ENCODE measurements around the gene TFF1.

The TFF1 gene

DNA sequence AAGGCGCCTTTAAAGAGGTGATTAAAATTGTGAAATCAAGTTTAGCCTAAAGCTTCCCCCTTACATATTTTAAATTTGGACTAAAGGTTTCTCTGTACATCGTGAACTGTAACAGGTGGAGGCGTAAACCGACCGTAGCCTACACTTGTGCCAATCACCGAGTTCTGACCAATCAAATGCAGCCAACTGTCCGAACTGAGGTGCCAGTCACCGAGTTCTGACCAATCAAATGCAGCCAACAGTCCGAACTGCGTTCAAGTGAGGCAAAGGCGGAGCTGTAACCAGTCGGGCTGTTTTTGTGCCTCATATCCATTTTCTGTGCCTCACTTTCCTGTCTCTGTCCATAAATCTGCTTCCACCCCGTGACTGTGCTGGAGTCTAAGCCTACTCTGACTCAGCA, 7.4 kb downstream of the TFF1 start:
- no peak for DNase-seq

DNA sequence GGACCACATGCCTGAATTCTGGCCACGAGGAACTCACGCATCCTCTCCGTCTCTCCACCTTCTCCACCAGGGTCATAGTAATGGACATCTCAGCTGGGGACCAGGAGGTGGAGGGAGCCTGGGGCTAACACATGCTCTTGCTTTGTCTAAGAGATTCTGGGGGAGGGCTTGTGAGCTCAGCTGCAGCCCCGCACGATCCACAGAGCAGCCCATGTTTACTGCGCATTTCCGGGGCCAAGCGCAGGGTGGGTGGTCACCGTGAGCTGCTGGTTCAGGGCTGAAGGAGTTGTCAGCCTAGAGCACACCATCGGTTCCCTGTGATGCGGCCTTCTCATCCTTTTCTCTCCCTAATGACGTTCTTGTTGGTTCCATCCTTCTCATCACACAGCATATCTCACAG, 8.1 kb downstream of the TFF1 start:
- no peak for DNase-seq

DNA sequence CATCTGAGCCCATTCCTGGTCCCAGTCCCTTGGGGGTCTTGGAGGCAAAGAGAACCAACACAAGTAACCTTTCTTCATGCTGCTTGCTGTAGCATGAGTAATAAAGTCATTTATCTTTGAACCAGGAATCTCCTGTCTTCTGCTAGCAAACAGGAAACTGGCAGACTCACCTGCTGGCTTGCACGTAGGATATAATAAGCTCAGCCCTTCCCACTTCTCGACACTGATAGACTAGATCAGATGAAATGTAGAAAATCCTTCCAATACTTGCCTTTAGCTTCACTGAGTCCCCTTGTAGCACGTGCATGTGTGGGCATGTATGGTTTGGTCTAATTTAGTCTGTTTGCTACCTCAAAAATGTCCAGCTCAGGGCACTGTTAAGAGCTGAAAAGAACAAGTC, 9.0 kb downstream of the TFF1 start:
- no peak for DNase-seq

GRCh38 chr21:42356650-42357049, 9.7 kb downstream of the TFF1 start:
- DNase-seq = no peak

- DNase-seq = no peak
Observed at GRCh38 chr21:42356046-42356445, 10.3 kb downstream of the TFF1 start.

DNA sequence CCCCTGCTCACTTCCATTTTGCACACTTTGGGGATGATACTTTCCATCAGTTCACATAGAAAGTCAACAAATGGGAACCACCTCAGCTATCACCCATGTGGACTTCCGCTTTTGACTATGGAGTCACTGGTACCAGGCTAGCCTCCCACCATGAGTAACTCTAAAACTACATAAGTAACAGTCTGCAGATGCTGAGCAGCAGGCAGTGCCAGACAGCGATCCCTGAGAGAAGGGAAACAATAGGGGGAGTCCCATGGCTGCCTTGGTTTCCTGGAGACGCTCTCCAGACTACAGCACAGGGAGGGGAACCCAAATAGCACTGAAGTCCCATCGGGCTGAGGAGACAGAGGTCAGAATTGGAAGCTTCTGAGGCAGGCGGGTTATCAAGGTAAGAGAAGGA, 12.7 kb downstream of the TFF1 start:
- no peak for DNase-seq

- DNase-seq = no peak
Observed at GRCh38 chr21:42352441-42353095, 13.8 kb downstream of the TFF1 start.

DNA sequence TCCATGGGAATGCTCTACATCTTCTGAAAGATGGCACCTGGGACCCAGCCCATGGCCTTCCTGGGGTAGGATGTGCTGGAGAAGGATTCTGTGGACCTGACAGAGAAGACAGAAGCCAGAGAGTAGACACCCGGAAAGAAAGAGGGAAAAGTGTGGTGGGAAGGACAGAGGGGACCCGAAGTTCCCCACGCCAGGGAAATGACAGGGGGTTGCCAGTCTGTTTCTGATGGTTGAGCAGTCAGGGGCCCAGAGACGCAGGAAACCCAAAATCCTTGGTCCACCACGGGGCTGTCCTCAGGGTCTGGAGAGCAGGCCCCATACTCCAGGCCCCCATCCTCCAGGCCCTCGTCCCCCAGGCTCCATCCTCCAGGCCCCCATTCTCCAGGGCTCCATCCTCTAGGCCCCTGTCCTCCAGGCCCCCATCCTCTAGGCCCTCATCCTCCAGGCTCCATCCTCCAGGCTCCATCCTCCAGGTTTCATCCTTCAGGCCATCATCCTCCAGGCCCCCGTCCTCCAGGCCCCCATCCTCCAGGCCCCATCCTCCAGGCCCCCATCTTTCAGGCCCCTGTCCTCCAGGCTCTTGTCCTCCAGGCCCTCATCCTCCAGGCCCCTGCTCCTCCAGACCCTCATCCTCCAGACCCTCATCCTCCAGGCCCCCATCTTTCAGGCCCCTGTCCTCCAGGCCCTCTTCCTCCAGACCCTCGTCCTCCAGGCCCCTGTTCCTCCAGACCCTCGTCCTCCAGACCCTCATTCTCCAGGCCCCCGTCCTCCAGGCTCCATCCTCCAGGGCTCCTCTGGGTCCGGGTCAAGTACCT, 14.5 kb downstream of the TFF1 start:
- DNase-seq = no peak

DNA sequence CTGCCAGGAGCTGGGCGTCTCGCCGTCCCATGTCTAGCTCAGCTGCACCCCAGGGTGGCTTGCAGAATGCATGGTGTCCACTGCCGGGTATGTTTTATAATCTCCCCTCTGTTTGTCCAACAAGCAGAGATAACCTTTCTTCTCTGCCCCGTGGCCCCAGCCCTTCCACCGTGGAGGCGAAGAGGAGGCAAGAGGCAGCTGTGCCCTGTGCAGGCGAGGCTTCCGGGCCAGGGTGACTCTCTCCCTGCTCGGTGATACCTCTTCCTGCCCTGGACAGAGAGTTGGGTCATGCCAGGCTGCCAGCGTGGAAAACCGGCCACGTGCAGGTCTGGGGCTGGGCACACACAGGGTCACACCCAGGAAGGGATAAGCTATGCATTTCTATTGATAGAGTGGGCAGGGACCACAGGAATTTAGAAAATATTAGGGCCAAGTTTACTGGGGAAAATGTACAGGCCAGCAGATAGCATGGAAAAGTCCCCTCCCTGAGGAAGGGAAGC, 15.4 kb downstream of the TFF1 start, which contains the start of gene TFF2:
TSS of gene TFF2 (minus strand) at position 68 of the 500 bp plus-strand sequence. CDS start at position 31, 37 bp downstream.
- no peak for DNase-seq

- no peak for DNase-seq
Observed at GRCh38 chr21:42350318-42350910, 15.9 kb downstream of the TFF1 start.

DNA sequence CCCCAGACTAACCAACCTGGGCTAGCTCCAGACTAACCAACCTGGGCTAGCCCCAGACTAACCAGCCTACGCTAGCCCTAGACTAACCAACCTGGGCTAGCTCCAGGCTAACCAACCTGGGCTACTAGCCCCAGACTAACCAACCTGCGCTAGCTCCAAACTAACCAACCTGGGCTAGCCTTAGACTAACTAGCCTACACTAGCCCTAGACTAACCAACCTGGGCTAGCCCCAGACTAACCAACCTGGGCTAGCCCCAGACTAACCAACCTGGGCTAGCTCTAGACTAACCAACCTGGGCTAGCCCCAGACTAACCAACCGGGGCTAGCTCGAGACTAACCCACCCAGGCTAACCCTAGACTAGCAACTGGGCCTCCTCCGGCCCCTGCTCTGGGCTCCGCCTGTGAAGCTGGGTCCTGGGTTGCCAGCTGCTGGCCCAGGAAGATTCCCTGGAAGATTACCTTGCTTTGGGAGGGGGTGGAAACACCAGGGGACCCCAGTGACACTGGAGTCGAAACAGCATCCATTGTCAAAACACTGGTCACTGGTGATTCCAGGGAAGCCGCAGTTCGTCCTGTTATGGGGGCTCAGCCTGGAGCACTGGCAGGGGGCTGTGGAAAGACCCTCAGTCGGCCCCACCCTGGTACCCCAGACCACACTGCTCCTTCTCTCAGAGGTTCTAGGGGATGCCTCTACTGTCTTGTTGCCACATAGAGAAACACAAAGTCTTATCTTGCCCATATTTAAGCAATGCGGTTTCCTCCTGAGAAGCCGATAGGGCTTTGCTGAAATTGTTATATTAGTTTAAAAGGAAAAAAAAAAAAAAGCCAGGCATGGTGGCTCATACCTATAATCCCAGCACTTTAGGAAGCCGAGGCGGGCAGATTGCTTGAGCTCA, 16.7 kb downstream of the TFF1 start:
- no peak for DNase-seq

GRCh38 chr21:42348762-42349161, 17.6 kb downstream of the TFF1 start:
- DNase-seq = no peak

DNA sequence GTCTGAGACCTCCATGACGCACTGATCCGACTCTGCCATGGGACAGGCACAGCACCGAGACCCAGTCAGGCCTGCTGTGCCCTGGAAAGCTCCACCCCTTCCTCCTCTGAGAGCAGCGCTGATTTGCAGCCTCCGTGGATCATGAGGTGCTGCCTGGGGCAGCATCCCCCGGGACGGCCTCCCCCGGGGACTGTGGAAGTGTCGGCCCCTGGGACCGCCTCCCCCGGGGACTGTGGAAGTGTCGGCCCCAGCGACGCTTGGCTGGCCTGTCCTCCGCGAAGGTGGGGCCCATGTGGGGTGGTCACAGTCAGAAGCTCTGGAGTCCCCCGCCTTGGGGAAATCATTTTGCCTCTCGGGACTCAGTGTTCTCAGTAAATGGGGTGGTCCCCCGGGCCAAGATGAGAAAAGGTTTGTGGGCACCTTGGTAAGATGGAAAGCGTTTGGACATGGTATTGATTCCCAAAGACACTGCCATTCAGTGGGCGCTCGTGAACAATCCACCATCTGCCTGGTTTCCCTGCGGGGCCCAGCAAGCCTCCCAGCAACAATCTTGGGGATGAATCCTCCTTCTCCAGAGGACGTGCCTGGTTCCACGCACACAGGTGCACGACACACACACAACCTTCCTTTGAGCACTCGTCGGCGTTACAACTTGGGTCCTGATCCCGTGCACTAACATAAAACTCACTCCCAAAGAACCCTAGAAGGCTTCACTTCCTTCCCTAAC, 18.6 kb downstream of the TFF1 start:
- DNase-seq = no peak

DNA sequence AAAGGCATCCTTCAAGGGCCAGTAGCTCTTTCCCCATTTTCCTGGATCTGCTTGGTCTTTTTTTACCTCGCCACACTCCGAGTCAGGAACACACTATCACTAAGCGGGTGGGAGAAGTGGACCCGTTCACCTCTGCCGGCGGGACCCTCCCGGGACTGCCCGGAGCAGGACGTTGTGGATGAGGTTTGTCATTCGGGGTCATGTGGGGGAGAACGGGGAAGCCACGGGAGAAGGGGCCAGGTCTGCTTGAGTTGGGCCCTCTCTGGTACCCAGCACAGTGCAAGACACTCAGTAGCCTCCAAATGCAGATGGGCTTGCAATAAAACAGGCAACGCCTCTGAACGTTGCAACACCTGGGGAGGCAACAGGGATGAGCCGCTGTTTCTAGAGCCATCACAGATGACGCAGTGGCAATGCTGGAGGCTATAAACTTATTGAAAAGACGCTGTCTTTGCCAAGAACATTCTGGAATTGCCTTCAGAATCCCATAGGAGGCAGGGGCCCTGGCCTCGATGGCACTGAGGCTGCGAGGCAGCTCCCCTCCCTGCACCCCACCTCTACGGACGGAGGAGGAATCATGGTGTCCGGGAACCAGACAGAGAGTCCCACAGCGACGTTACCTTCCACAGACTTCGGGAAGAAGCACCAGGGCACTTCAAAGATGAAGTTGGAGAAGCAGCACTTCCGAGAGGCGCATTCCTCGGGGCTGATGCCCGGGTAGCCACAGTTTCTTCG, 19.3 kb downstream of the TFF1 start:
- DNase-seq = no peak

- no peak for DNase-seq
Observed at GRCh38 chr21:42346441-42346840, 19.9 kb downstream of the TFF1 start.

DNA sequence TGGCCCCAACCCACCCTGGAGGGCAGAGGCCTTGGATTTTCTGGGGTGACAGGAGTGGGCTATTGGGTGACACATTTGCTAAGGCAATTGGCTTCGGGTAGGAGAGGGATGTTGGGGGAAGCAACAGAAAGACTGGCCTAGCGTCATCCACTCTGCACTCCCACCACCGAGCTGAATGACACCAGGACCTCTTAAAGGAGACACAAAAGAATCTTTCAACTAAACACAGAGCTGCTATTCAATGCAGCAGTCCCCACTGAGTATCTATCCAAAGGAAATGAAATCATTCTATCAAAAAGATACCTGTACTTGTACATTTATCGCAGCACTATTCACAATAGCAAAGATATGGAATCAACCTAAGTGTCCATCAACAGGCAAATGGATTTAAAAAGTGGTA, 21.7 kb downstream of the TFF1 start:
- no peak for DNase-seq

DNA sequence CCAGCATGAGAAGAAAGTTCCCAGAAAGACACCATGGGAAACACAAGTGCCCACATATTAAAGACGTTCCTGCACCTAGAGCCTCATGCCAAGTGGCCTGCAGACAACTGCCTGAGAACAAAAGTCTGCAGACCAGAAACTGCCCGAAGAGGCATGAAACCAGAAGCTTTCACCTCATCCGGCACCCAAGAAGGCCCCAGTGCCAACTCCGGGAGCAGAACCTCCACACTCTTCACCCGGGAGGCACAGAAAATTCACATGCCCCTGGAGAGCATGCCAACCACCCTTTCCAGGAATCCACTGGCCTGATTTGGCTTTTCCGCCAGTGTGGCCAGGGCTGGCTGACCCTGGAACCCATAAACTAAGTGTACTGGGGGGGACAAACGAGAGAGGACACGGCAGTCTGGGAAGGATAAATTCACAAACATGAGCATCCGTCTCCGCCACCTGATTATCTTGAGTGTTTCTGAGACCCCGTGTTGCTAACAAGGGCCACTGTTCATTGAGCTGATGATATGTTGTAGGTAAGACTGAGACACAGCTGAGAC, 22.3 kb downstream of the TFF1 start:
- no peak for DNase-seq

- DNase-seq = no peak
Observed at GRCh38 chr21:42343556-42343955, 22.8 kb downstream of the TFF1 start.

GRCh38 chr21:42343101-42343500, 23.2 kb downstream of the TFF1 start:
- DNase-seq = no peak

- DNase-seq = no peak
Observed at GRCh38 chr21:42341776-42342542, 24.4 kb downstream of the TFF1 start.

Data from NCI-H2227 treated with DMSO at 0.1 percent for 48 hours (cell line).